Measurements from ENCODE around the gene VPS36. TPM values are rescaled to one million over a fixed set of nuclear protein-coding genes. Genes with fewer than 3 reads are reported as not detected.

VPS36 gene
- total RNA-seq, 1 experiment from 2014 or later, result 34.8 TPM

GRCh38 chr13:52432456-52432855, 18.0 kb downstream of the VPS36 start:
- intact Hi-C loops (cut with micrococcal nuclease), result no loop called here
- TF ChIP-seq ZFX (IDR thresholded peaks at IDR 0.05) (no peak), ELF1 (IDR thresholded peaks at IDR 0.05; ENCODE audit: borderline replicate concordance, low read depth) (no peak), SP1 (IDR thresholded peaks at IDR 0.05; ENCODE audit: low read depth) (no peak), REST (IDR thresholded peaks at IDR 0.05; ENCODE audit: low read depth) (no peak), POLR2A (IDR thresholded peaks at IDR 0.05; ENCODE audit: borderline replicate concordance, extremely low read depth, insufficient read depth, insufficient read length) (no peak), EZH2 (IDR thresholded peaks at IDR 0.05) (no peak), CEBPB (IDR thresholded peaks at IDR 0.05; ENCODE audit: low read depth) (no peak), RAD21 (IDR thresholded peaks at IDR 0.05; ENCODE audit: low read depth) (no peak), EZH2phosphoT487 (IDR thresholded peaks at IDR 0.05; ENCODE audit: borderline replicate concordance) (no peak), POLR2AphosphoS5 (IDR thresholded peaks at IDR 0.05; ENCODE audit: low read depth, low read length) (no peak), CTCF (IDR thresholded peaks at IDR 0.05 in 2 of 3, conservative IDR thresholded peaks at IDR 0.05 in 1 of 3; ENCODE audit: borderline replicate concordance in 1 of 3, insufficient read depth in 1 of 3, low read depth in 2 of 3, low read length in 2 of 3) (no peak), EGR1 (IDR thresholded peaks at IDR 0.05; ENCODE audit: low read depth) (no peak)
- no peaks in the 10 kb centered on the region for H3K9me3 ChIP-seq (ENCODE audit: control insufficient read depth in 1 of 2, insufficient read depth in 1 of 2, low read depth in 1 of 2, low read length in 2 of 2)
- ATAC-seq (no peak), DNase-seq (ENCODE audit: low read depth, low spot score) (no peak)
- H3K4me2 ChIP-seq (ENCODE audit: low read length), result no peak overlapping the region
- H3K79me2 ChIP-seq (ENCODE audit: insufficient read depth, low read length), result peaks cover 8% of the 10 kb centered on the region; the same call in 1 of the 2 replicates
- H2AFZ ChIP-seq (ENCODE audit: low read depth, low read length, poor library complexity, severe bottlenecking), result no peak overlapping the region
- no peak overlapping the region for H3K4me3 ChIP-seq (replicated peaks in 1 of 2; ENCODE audit: low read depth in 1 of 2, low read length in 2 of 2)
- H3K27ac ChIP-seq (ENCODE audit: low read depth, low read length), result no peak overlapping the region
- ChIA-PET RAD21 (ENCODE audit: low non-redundant PET in 1 of 2, low total read pairs in 2 of 2, uncharacterized antibody in 2 of 2, unreplicated experiment in 2 of 2) (no interaction called here), CTCF (interaction anchor here (2.5 kb wide), 1 partner anchor 18 kb away, joined by 9 read pairs; the partner anchor contains the start of gene VPS36), POLR2A (no interaction called here)
- H4K20me1 ChIP-seq (ENCODE audit: insufficient read depth), result peaks cover 5% of the 10 kb centered on the region; the same call in 1 of the 2 replicates
- no peaks in the 10 kb centered on the region for H3K27me3 ChIP-seq (ENCODE audit: insufficient read depth, low read length)
- no peaks in the 10 kb centered on the region; a peak in 1 of 4 replicates for H3K4me1 ChIP-seq (ENCODE audit: control insufficient read depth in 1 of 2, insufficient read depth in 2 of 2, low read length in 2 of 2)
- no peaks in the 10 kb centered on the region for H3K9me2 ChIP-seq (ENCODE audit: insufficient read depth)
- peaks cover 41% of the 10 kb centered on the region in 2 experiments for H3K36me3 ChIP-seq (ENCODE audit: control insufficient read depth in 1 of 2, insufficient read depth in 2 of 2, low read length in 2 of 2)
- no peak overlapping the region for H3K9ac ChIP-seq (ENCODE audit: low read length)
- BruUV-seq (replicated peaks), result no TSS peak

Data from HCT116 (cell line).